Lower leg skin (tissue), 3 donors: ENCODE results near the gene COX10.

Experiments
- CTCF ChIP-seq, 3 donors: fragments of 450-650 bp; IDR thresholded peaks; one replicate each; pipeline ENCODE4 v1.5.1; 2016; ENCODE audit warnings: antibody characterized with exemption in 3 of 3, mild to moderate bottlenecking in 3 of 3, moderate library complexity in 2 of 3
- POLR2A ChIP-seq, 2 donors: fragments of 450-650 bp; IDR thresholded peaks; one replicate each; pipeline ENCODE4 v1.6.1; 2016 to 2017; ENCODE audit warnings: antibody characterized with exemption in 2 of 2, mild to moderate bottlenecking in 1 of 2, moderate library complexity in 1 of 2

- no peak for TF ChIP-seq CTCF (IDR thresholded peaks at IDR 0.05)
- TF ChIP-seq POLR2A (IDR thresholded peaks at IDR 0.05), result no peak
These were observed 66.7 kb downstream of the COX10 start for GRCh38 chr17:14135906-14136590.
